ENCODE results near the gene ALG14.

The ALG14 gene

DNA sequence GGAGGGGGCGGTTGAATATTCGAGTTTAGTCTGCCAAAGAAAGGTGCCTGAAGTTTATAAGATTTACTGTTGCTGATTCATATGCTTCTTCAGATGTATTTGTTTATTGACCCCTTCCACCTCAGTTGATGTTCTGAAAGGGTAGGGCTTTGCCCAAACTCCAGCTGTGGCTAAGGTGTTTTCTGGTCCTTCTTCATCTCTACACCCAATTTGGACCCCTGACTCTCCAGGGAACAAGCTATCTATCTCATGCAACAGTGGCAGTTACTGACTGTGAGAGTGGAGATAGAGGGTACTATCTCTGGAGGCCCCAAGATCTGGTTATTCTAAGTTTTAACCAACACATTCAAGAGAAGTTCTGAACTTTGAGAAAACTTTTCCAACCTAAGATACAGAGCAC lies 12.6 kb upstream of the ALG14 start:
- Histone ChIP-seq H3K9me3 (ENCODE audit: control insufficient read depth, insufficient read depth, low read depth, low read length) (no peaks in the 10 kb centered on the region), H3K36me3 (ENCODE audit: control insufficient read depth in 2 of 2, insufficient read depth in 1 of 2, low read length in 2 of 2) (no peaks in the 10 kb centered on the region), H3K27ac (ENCODE audit: extremely low read depth, low read depth, low read length) (no peak overlapping the region), H3K4me3 (ENCODE audit: low read depth, low read length) (no peak overlapping the region), H3K4me1 (ENCODE audit: control insufficient read depth, insufficient read depth, low read length) (no peaks in the 10 kb centered on the region)
- ChIA-PET POLR2A (interaction anchor here (0.8 to 1.2 kb wide), 2 partner anchors 32 to 149 kb away, joined by 3 read pairs; partner anchors contain the start of genes RWDD3 and TLCD4), CTCF (interaction anchor here (0.7 to 3.2 kb wide), 19 partner anchors 10 to 292 kb away, joined by 3 to 42 read pairs (median 4); partner anchors contain the start of genes ALG14, RWDD3 and TLCD4)
- TF ChIP-seq, protein P1, sequence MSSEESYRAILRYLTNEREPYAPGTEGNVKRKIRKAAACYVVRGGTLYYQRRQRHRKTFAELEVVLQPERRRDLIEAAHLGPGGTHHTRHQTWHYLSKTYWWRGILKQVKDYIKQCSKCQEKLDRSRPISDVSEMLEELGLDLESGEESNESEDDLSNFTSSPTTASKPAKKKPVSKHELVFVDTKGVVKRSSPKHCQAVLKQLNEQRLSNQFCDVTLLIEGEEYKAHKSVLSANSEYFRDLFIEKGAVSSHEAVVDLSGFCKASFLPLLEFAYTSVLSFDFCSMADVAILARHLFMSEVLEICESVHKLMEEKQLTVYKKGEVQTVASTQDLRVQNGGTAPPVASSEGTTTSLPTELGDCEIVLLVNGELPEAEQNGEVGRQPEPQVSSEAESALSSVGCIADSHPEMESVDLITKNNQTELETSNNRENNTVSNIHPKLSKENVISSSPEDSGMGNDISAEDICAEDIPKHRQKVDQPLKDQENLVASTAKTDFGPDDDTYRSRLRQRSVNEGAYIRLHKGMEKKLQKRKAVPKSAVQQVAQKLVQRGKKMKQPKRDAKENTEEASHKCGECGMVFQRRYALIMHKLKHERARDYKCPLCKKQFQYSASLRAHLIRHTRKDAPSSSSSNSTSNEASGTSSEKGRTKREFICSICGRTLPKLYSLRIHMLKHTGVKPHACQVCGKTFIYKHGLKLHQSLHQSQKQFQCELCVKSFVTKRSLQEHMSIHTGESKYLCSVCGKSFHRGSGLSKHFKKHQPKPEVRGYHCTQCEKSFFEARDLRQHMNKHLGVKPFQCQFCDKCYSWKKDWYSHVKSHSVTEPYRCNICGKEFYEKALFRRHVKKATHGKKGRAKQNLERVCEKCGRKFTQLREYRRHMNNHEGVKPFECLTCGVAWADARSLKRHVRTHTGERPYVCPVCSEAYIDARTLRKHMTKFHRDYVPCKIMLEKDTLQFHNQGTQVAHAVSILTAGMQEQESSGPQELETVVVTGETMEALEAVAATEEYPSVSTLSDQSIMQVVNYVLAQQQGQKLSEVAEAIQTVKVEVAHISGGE (tag by site-specific recombination; conservative IDR thresholded peaks at IDR 0.05; ENCODE audit: low read depth), result no peak
- TF ChIP-seq ZNF623 (tag by site-specific recombination; IDR thresholded peaks at IDR 0.05) (no peak), ZNF626 (tag by site-specific recombination; IDR thresholded peaks at IDR 0.05) (no peak), ZNF311 (tag by site-specific recombination; IDR thresholded peaks at IDR 0.05; ENCODE audit: borderline replicate concordance) (no peak)
- TF ChIP-seq, protein P2, sequence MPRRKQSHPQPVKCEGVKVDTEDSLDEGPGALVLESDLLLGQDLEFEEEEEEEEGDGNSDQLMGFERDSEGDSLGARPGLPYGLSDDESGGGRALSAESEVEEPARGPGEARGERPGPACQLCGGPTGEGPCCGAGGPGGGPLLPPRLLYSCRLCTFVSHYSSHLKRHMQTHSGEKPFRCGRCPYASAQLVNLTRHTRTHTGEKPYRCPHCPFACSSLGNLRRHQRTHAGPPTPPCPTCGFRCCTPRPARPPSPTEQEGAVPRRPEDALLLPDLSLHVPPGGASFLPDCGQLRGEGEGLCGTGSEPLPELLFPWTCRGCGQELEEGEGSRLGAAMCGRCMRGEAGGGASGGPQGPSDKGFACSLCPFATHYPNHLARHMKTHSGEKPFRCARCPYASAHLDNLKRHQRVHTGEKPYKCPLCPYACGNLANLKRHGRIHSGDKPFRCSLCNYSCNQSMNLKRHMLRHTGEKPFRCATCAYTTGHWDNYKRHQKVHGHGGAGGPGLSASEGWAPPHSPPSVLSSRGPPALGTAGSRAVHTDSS (tag by site-specific recombination; IDR thresholded peaks at IDR 0.05), result no peak

DNA sequence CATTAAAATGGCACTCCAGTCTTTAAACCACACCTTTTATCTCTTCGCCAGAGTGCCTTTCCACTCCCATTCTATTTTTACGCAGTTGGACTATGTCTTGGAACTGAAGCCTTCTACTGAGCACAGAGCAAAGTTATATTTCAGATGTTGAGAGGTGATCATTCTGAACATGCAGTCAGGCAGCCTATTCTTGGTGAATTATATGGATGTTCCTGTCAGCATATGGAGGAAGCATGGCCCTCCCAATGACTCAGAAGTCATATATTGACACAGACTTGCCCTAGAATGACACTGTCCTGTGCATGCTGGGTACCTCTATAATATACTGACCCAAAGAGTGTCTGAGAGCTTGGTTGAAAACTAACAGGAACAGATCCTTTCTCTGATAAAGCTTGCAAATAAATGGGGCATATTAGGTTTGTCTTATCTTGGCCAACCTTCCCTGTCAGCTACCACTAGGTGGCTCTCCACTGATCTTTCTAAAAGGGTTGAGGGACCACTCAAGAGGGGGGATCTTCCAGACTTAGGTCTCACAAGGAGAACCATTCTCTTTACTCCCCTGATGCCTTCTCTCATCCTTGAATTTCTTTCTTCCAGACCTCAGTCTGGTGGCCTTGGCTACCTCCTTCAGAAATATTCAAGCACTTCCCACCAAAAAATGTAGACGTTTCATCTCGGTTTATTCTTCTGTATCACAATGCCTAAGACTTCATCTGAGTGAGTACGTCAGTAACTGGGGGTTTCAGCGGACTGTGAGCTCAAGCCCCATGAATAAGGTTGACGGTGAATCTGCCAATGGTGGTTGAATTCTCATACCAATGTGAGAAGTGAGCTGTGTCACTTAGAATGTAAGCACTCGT lies 11.8 kb upstream of the ALG14 start:
- Histone ChIP-seq H3K4me3 (ENCODE audit: low read depth, low read length) (no peak overlapping the region), H3K27ac (ENCODE audit: extremely low read depth, low read depth, low read length) (no peak overlapping the region), H3K36me3 (ENCODE audit: control insufficient read depth in 2 of 2, insufficient read depth in 1 of 2, low read length in 2 of 2) (no peaks in the 10 kb centered on the region), H3K4me1 (ENCODE audit: control insufficient read depth, insufficient read depth, low read length) (no peaks in the 10 kb centered on the region), H3K9me3 (ENCODE audit: control insufficient read depth, insufficient read depth, low read depth, low read length) (no peaks in the 10 kb centered on the region)
- CTCF ChIA-PET, result interaction anchor here (0.6 to 3.2 kb wide), 35 partner anchors 10 to 601 kb away, joined by 3 to 42 read pairs (median 4); partner anchors contain the start of genes ALG14, RWDD3 and TLCD4
- POLR2A ChIA-PET, result interaction anchor here (1.0 to 1.4 kb wide), 3 partner anchors 11 to 149 kb away, joined by 3 to 6 read pairs (median 3); partner anchors contain the start of genes ALG14, RWDD3 and TLCD4
- TF ChIP-seq ZNF654 (tag by site-specific recombination; IDR thresholded peaks at IDR 0.05; ENCODE audit: low read depth) (peak; percentile 42), ZNF184 (tag by site-specific recombination; IDR thresholded peaks at IDR 0.05) (no peak), ZBTB48 (tag by site-specific recombination; IDR thresholded peaks at IDR 0.05) (peak; percentile 18; the same call in 1 of the 2 replicates), MZF1 (tag by site-specific recombination; IDR thresholded peaks at IDR 0.05; ENCODE audit: borderline replicate concordance) (peak; percentile 55; the same call in 1 of the 2 replicates), ZNF623 (tag by site-specific recombination; IDR thresholded peaks at IDR 0.05) (no peak), ZNF146 (tag by site-specific recombination; IDR thresholded peaks at IDR 0.05) (no peak)

DNA sequence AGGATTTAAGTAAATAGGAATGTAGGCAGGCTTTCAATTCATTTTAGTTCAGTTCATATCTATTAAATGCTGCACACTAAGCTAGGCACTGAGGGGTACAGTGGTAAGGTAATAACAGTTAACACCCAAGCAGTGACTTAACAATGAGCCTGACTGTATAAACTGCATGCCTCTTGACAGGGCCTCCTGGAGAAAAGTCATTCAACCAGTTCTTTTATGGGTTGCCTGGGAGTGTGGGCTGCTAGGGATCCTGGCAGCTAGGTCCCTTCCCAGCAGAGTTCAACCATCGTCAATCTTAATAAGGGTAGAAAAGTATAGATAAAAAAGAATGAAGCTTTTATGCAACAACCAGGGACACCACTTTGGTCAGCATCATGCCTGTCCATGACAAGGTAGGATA lies 8.1 kb upstream of the ALG14 start:
- ChIA-PET CTCF (no interaction called here), POLR2A (no interaction called here)
- H3K4me3 ChIP-seq (ENCODE audit: low read depth, low read length), result no peak overlapping the region
- H3K27ac ChIP-seq (ENCODE audit: extremely low read depth, low read depth, low read length), result no peak overlapping the region
- H3K36me3 ChIP-seq (ENCODE audit: control insufficient read depth in 2 of 2, insufficient read depth in 1 of 2, low read length in 2 of 2), result no peaks in the 10 kb centered on the region
- no peaks in the 10 kb centered on the region for H3K4me1 ChIP-seq (ENCODE audit: control insufficient read depth, insufficient read depth, low read length)
- no peaks in the 10 kb centered on the region for H3K9me3 ChIP-seq (ENCODE audit: control insufficient read depth, insufficient read depth, low read depth, low read length)
- TF ChIP-seq ZNF571 (tag by site-specific recombination; IDR thresholded peaks at IDR 0.05) (no peak), YY1 (tag by site-specific recombination; IDR thresholded peaks at IDR 0.05) (no peak), ZNF596 (tag by site-specific recombination; IDR thresholded peaks at IDR 0.05) (no peak), ZNF560 (tag by site-specific recombination; IDR thresholded peaks at IDR 0.05; ENCODE audit: borderline replicate concordance) (no peak), BCL11A (tag by site-specific recombination; IDR thresholded peaks at IDR 0.05; ENCODE audit: low read depth) (no peak), ZNF184 (tag by site-specific recombination; IDR thresholded peaks at IDR 0.05) (no peak), ZNF354C (tag by site-specific recombination; IDR thresholded peaks at IDR 0.05; ENCODE audit: borderline replicate concordance, low read depth) (no peak), ZFHX2 (tag by site-specific recombination; conservative IDR thresholded peaks at IDR 0.05) (no peak), ZNF561 (tag by site-specific recombination; IDR thresholded peaks at IDR 0.05; ENCODE audit: borderline replicate concordance) (no peak)
- TF ChIP-seq, protein P3, sequence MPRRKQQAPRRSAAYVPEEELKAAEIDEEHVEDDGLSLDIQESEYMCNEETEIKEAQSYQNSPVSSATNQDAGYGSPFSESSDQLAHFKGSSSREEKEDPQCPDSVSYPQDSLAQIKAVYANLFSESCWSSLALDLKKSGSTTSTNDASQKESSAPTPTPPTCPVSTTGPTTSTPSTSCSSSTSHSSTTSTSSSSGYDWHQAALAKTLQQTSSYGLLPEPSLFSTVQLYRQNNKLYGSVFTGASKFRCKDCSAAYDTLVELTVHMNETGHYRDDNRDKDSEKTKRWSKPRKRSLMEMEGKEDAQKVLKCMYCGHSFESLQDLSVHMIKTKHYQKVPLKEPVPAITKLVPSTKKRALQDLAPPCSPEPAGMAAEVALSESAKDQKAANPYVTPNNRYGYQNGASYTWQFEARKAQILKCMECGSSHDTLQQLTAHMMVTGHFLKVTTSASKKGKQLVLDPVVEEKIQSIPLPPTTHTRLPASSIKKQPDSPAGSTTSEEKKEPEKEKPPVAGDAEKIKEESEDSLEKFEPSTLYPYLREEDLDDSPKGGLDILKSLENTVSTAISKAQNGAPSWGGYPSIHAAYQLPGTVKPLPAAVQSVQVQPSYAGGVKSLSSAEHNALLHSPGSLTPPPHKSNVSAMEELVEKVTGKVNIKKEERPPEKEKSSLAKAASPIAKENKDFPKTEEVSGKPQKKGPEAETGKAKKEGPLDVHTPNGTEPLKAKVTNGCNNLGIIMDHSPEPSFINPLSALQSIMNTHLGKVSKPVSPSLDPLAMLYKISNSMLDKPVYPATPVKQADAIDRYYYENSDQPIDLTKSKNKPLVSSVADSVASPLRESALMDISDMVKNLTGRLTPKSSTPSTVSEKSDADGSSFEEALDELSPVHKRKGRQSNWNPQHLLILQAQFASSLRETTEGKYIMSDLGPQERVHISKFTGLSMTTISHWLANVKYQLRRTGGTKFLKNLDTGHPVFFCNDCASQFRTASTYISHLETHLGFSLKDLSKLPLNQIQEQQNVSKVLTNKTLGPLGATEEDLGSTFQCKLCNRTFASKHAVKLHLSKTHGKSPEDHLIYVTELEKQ (tag by site-specific recombination; IDR thresholded peaks at IDR 0.05; ENCODE audit: borderline replicate concordance), result no peak
- TF ChIP-seq, protein P4, sequence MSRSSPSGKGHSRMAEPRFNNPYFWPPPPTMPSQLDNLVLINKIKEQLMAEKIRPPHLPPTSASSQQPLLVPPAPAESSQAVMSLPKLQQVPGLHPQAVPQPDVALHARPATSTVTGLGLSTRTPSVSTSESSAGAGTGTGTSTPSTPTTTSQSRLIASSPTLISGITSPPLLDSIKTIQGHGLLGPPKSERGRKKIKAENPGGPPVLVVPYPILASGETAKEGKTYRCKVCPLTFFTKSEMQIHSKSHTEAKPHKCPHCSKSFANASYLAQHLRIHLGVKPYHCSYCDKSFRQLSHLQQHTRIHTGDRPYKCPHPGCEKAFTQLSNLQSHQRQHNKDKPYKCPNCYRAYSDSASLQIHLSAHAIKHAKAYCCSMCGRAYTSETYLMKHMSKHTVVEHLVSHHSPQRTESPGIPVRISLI (tag by site-specific recombination; IDR thresholded peaks at IDR 0.05), result no peak

Measured in HEK293 (cell line).